OCI-LY1 (cell line): ENCODE measurements around the gene TRIM27.

ENCODE experiments used
- EZH2 ChIP-seq: fragments of 200-600 bp; sonication (generic), shearing (Covaris generic); IDR thresholded peaks from 2 replicates; pipeline ENCODE4 v1.8.0; 2017; ENCODE audit warnings: borderline replicate concordance, mixed run types, mild to moderate bottlenecking, antibody characterized with exemption, low read length, moderate library complexity, mixed read lengths
- TF ChIP-seq, protein P1 (sequence below): fragments of 200-600 bp; sonication (generic), shearing (Covaris generic); IDR thresholded peaks from 2 replicates; pipeline ENCODE4 v1.5.1; 2017; ENCODE audit warnings: mild to moderate bottlenecking, antibody characterized with exemption, low read length, moderate library complexity, mixed read lengths

GRCh38 chr6:28858963-28859362 lies 64.8 kb downstream of the TRIM27 start:
- TF ChIP-seq, protein P1, sequence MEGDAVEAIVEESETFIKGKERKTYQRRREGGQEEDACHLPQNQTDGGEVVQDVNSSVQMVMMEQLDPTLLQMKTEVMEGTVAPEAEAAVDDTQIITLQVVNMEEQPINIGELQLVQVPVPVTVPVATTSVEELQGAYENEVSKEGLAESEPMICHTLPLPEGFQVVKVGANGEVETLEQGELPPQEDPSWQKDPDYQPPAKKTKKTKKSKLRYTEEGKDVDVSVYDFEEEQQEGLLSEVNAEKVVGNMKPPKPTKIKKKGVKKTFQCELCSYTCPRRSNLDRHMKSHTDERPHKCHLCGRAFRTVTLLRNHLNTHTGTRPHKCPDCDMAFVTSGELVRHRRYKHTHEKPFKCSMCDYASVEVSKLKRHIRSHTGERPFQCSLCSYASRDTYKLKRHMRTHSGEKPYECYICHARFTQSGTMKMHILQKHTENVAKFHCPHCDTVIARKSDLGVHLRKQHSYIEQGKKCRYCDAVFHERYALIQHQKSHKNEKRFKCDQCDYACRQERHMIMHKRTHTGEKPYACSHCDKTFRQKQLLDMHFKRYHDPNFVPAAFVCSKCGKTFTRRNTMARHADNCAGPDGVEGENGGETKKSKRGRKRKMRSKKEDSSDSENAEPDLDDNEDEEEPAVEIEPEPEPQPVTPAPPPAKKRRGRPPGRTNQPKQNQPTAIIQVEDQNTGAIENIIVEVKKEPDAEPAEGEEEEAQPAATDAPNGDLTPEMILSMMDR: no peak
- TF ChIP-seq EZH2: no peak
